H1 (cell line): Measurements from ENCODE around the gene AK5. TPM values are rescaled to one million over a fixed set of nuclear protein-coding genes. Genes with fewer than 3 reads are reported as not detected.

ENCODE experiments used
- CTCF ChIA-PET: fragments of 300-600 bp; sonication (Branson Sonifier 250); formaldehyde crosslinking; loops from one replicate; lab custom pipeline; 2021; ENCODE audit not compliant: partially characterized antibody; lab: Charles Lee
- POLR2A ChIA-PET: fragments of 300-600 bp; sonication (Branson Sonifier 250); formaldehyde crosslinking; loops from one replicate; lab custom pipeline; 2021; ENCODE audit warnings: inconsistent platforms; ENCODE audit not compliant: partially characterized antibody; lab: Charles Lee
- DNase-seq, 2 experiments: peaks; one replicate each; pipeline versions ENCODE4 v3.0.0 to v3.0.0-alpha.2; 2010 to 2022; ENCODE audit warnings: low spot score in 2 of 2, low read depth in 1 of 2, mixed read lengths in 1 of 2
- FAIRE-seq: peaks from 2 replicates; lab custom pipeline; 2011; peaks lifted over from hg19 to GRCh38; lab: Jason Lieb, UNC
- H2AFZ ChIP-seq: 2 replicates; pipeline ENCODE4 v1.8.1; 2012; ENCODE audit warnings: low read length, inconsistent platforms
- H2AK5ac ChIP-seq: 2 replicates; pipeline ENCODE4 v1.6.1; 2013; ENCODE audit warnings: low read depth, low read length
- H2BK120ac ChIP-seq: replicated peaks from 2 replicates; pipeline ENCODE3; 2013; ENCODE audit warnings: low read depth, low read length, inconsistent platforms
- H2BK12ac ChIP-seq: 2 replicates; pipeline ENCODE4 v1.6.1; 2013; ENCODE audit warnings: low read depth, low read length
- H2BK15ac ChIP-seq: 2 replicates; pipeline ENCODE4 v1.6.1; 2013; ENCODE audit warnings: low read length
- H2BK20ac ChIP-seq: 2 replicates; pipeline ENCODE4 v1.6.1; 2013; ENCODE audit warnings: low read length
- H2BK5ac ChIP-seq: 2 replicates; pipeline ENCODE4 v1.6.1; 2013; ENCODE audit warnings: low read depth, low read length
- H3K14ac ChIP-seq: 2 replicates; pipeline ENCODE4 v1.6.1; 2013; ENCODE audit warnings: inconsistent platforms; ENCODE audit not compliant: insufficient read length
- H3K18ac ChIP-seq: 2 replicates; pipeline ENCODE4 v1.6.1; 2013; ENCODE audit warnings: low read length; ENCODE audit errors: extremely low read depth
- H3K23ac ChIP-seq: 2 replicates; pipeline ENCODE4 v1.6.1; 2013; ENCODE audit warnings: inconsistent platforms; ENCODE audit not compliant: insufficient read length
- H3K23me2 ChIP-seq: 2 replicates; pipeline ENCODE4 v1.6.1; 2013; ENCODE audit warnings: low read depth, low read length
- H3K27ac ChIP-seq: 2 replicates; pipeline ENCODE4 v1.6.1; 2011; ENCODE audit warnings: low read depth, low read length, inconsistent platforms
- H3K27me3 ChIP-seq, 4 experiments: replicated peaks in 1 of 4; 1 replicate in 1 of 4; 2 replicates in 3 of 4; pipeline versions ENCODE4 v1.6.1 to v1.8.1; 2011 to 2013; ENCODE audit warnings: low read length in 3 of 4, mild to moderate bottlenecking in 3 of 4, inconsistent platforms in 2 of 4, mixed read lengths in 2 of 4, moderate library complexity in 1 of 4; ENCODE audit not compliant: control insufficient read depth in 3 of 4, insufficient read depth in 3 of 4; ENCODE audit errors: extremely low read depth in 1 of 4
- H3K36me3 ChIP-seq, 4 experiments: 2 replicates each; pipeline versions ENCODE4 v1.6.1 to v1.8.1; 2011 to 2013; ENCODE audit warnings: mild to moderate bottlenecking in 4 of 4, low read length in 3 of 4, moderate library complexity in 2 of 4, control low read depth in 1 of 4, inconsistent platforms in 1 of 4; ENCODE audit not compliant: insufficient read depth in 4 of 4, control insufficient read depth in 2 of 4
- H3K4ac ChIP-seq: replicated peaks from 2 replicates; pipeline ENCODE3; 2013; ENCODE audit warnings: low read length, low read depth, mixed read lengths, inconsistent platforms; ENCODE audit not compliant: insufficient read length
- H3K4me1 ChIP-seq, 4 experiments: replicated peaks in 1 of 4; 1 replicate in 1 of 4; 2 replicates in 3 of 4; pipeline versions ENCODE4 v1.6.1 to v1.8.1; 2011 to 2013; ENCODE audit warnings: low read length in 3 of 4, inconsistent platforms in 2 of 4, mixed read lengths in 1 of 4; ENCODE audit not compliant: insufficient read depth in 4 of 4, control insufficient read depth in 3 of 4
- H3K4me2 ChIP-seq, 2 experiments: 2 replicates each; pipeline versions ENCODE4 v1.6.1 to v1.8.1; 2011 to 2013; ENCODE audit warnings: low read depth in 2 of 2, low read length in 2 of 2, control low read depth in 1 of 2, inconsistent platforms in 1 of 2, mild to moderate bottlenecking in 1 of 2; ENCODE audit not compliant: insufficient read depth in 1 of 2
- H3K4me3 ChIP-seq, 4 experiments: fragments of 200-600, 300-600 bp in 1 of 4; sonication (generic), shearing (Covaris generic), sonication (Bioruptor Twin) in 1 of 4; 2 replicates each; pipeline versions ENCODE4 v1.5.1 to v1.8.1; 2011 to 2016; ENCODE audit warnings: low read length in 4 of 4, low read depth in 3 of 4, control low read depth in 2 of 4, inconsistent platforms in 2 of 4, mild to moderate bottlenecking in 2 of 4, mixed read lengths in 1 of 4, moderate library complexity in 1 of 4; ENCODE audit not compliant: insufficient read depth in 2 of 4; ENCODE audit errors: extremely low read depth in 1 of 4
- H3K56ac ChIP-seq: replicated peaks from 2 replicates; pipeline ENCODE3; 2013; ENCODE audit warnings: low read depth, mild to moderate bottlenecking, mixed read lengths, low read length, inconsistent platforms; ENCODE audit not compliant: insufficient read length
- H3K79me1 ChIP-seq: 2 replicates; pipeline ENCODE4 v1.6.1; 2013; ENCODE audit warnings: low read depth, low read length, control low read depth
- H3K79me2 ChIP-seq, 2 experiments: 2 replicates each; pipeline versions ENCODE4 v1.6.1 to v1.8.1; 2012 to 2013; ENCODE audit warnings: low read length in 2 of 2, mild to moderate bottlenecking in 2 of 2, inconsistent platforms in 1 of 2; ENCODE audit not compliant: insufficient read depth in 2 of 2, control insufficient read depth in 1 of 2
- H3K9ac ChIP-seq, 4 experiments: replicated peaks in 1 of 4; 1 replicate in 1 of 4; 2 replicates in 3 of 4; pipeline versions ENCODE4 v1.6.1 to v1.8.1; 2011 to 2013; ENCODE audit warnings: low read depth in 3 of 4, low read length in 3 of 4, control low read depth in 2 of 4, mild to moderate bottlenecking in 2 of 4, moderate library complexity in 2 of 4, inconsistent platforms in 1 of 4; ENCODE audit errors: extremely low read depth in 1 of 4
- H3K9me3 ChIP-seq, 2 experiments: 2 replicates each; pipeline versions ENCODE4 v1.6.1 to v1.8.1; 2012 to 2013; ENCODE audit warnings: mild to moderate bottlenecking in 2 of 2, moderate library complexity in 2 of 2, control low read depth in 1 of 2, inconsistent platforms in 1 of 2, low read depth in 1 of 2, low read length in 1 of 2, mixed read lengths in 1 of 2; ENCODE audit not compliant: insufficient read depth in 2 of 2
- H4K20me1 ChIP-seq, 2 experiments: replicated peaks in 1 of 2; 2 replicates each; pipeline versions ENCODE3 to v1.8.1; 2011 to 2013; ENCODE audit warnings: inconsistent platforms in 2 of 2, low read length in 2 of 2, mild to moderate bottlenecking in 1 of 2; ENCODE audit not compliant: insufficient read depth in 2 of 2, control insufficient read depth in 1 of 2
- H4K5ac ChIP-seq: 2 replicates; pipeline ENCODE4 v1.6.1; 2013; ENCODE audit warnings: low read length, low read depth, mixed read lengths, inconsistent platforms; ENCODE audit not compliant: insufficient read length
- H4K8ac ChIP-seq: 2 replicates; pipeline ENCODE4 v1.8.0; 2013; ENCODE audit warnings: mild to moderate bottlenecking, moderate library complexity, low read length, inconsistent platforms; ENCODE audit not compliant: insufficient read depth; ENCODE audit errors: extremely low read depth
- H4K91ac ChIP-seq: replicated peaks from 2 replicates; pipeline ENCODE3; 2013; ENCODE audit warnings: low read length, mixed read lengths, inconsistent platforms; ENCODE audit not compliant: insufficient read length
- ASH2L ChIP-seq: fragments of 200-600, 300-600 bp; sonication (generic); IDR thresholded peaks from one replicate; pipeline ENCODE4 v1.7.1; 2017; ENCODE audit warnings: low read length
- BCL11A ChIP-seq, 2 experiments: IDR thresholded peaks; one replicate each; pipeline ENCODE4 v1.6.1; 2011; ENCODE audit warnings: low read depth in 2 of 2, low read length in 2 of 2, mild to moderate bottlenecking in 2 of 2
- CEBPB ChIP-seq: IDR thresholded peaks from 2 replicates; pipeline ENCODE4 v1.6.1; 2012; ENCODE audit warnings: low read depth, low read length
- E2F6 ChIP-seq: IDR thresholded peaks from 2 replicates; pipeline ENCODE4 v1.6.1; 2012; ENCODE audit warnings: inconsistent platforms
- EGR1 ChIP-seq: IDR thresholded peaks from 2 replicates; pipeline ENCODE4 v1.6.1; 2011; ENCODE audit warnings: low read depth, low read length, borderline replicate concordance
- EZH2 ChIP-seq: fragments of 200-600 bp; sonication (generic); IDR thresholded peaks from 2 replicates; pipeline ENCODE4 v1.7.1; 2012; ENCODE audit warnings: low read depth, mild to moderate bottlenecking, moderate library complexity, low read length, inconsistent platforms; ENCODE audit not compliant: severe bottlenecking
- FOSL1 ChIP-seq: IDR thresholded peaks from 2 replicates; pipeline ENCODE4 v1.6.1; 2011; ENCODE audit warnings: mild to moderate bottlenecking, low read depth, low read length, moderate library complexity; ENCODE audit not compliant: insufficient read depth
- KDM5A ChIP-seq: fragments of 200-600 bp; IDR thresholded peaks from 2 replicates; pipeline ENCODE4 v1.7.1; 2012; ENCODE audit warnings: mild to moderate bottlenecking, low read length, inconsistent platforms, mixed read lengths
- POU5F1 ChIP-seq: IDR thresholded peaks from 2 replicates; pipeline ENCODE4 v1.6.1; 2011; ENCODE audit warnings: low read depth, mild to moderate bottlenecking, low read length, moderate library complexity
- RFX5 ChIP-seq: IDR thresholded peaks from 2 replicates; pipeline ENCODE4 v1.6.1; 2011; ENCODE audit warnings: low read depth, low read length, improper control_type of control experiment, borderline replicate concordance
- SAP30 ChIP-seq: fragments of 300-600 bp; sonication (generic); IDR thresholded peaks from 2 replicates; pipeline ENCODE4 v1.7.1; 2012; ENCODE audit warnings: low read length, moderate library complexity, mild to moderate bottlenecking, inconsistent platforms; ENCODE audit not compliant: insufficient read depth, insufficient replicate concordance
- SIN3A ChIP-seq, 2 experiments: IDR thresholded peaks in 1 of 2; conservative IDR thresholded peaks in 1 of 2; 2 replicates each; pipeline ENCODE4 v1.6.1; 2011 to 2012; ENCODE audit warnings: low read length in 2 of 2, improper control_type of control experiment in 1 of 2, low read depth in 1 of 2, mild to moderate bottlenecking in 1 of 2
- SRF ChIP-seq: IDR thresholded peaks from 2 replicates; pipeline ENCODE4 v1.6.1; 2011; ENCODE audit warnings: mild to moderate bottlenecking, low read depth, low read length, moderate library complexity
- TAF7 ChIP-seq: optimal IDR thresholded peaks from 2 replicates; pipeline ENCODE3; 2011; ENCODE audit warnings: low read depth, mild to moderate bottlenecking, inconsistent platforms, low read length, moderate library complexity, borderline replicate concordance
- ZNF274 ChIP-seq: IDR thresholded peaks from 2 replicates; pipeline ENCODE4 v1.7.0; 2012; ENCODE audit warnings: low read length, borderline replicate concordance; ENCODE audit errors: extremely low read depth
- polyA plus RNA-seq, 7 experiments: library from polyadenylated mRNA; depleted of rRNA in 3 of 7; stranded (reverse) in 5 of 7; unstranded in 2 of 7; fragments of >200 nt in 5 of 7; fragments of 200-250 nt in 2 of 7; gene quantifications; 1 replicate in 5 of 7; 2 replicates in 1 of 7; 4 replicates in 1 of 7; pipeline versions ENCODE4 v1.2.1 to v1.2.3, GENCODE V29; 2011 to 2013; ENCODE audit warnings: missing spikeins in 2 of 7, mixed read lengths in 2 of 7
- total RNA-seq: library from RNA; stranded (reverse); fragmentation: NEBNext Ultra II Directional; extraction: Animal tissue kit (Norgen Biotek cat#: 25700); gene quantifications from 2 replicates; pipeline ENCODE4 v1.2.1, GENCODE V29; 2021

Gene AK5
- total and polyA plus RNA-seq, 2 of the 8 experiments (the other 6 are each of a cell fraction or from before 2014, with no cell fraction given): 2.0 to 7.1 TPM

DNA sequence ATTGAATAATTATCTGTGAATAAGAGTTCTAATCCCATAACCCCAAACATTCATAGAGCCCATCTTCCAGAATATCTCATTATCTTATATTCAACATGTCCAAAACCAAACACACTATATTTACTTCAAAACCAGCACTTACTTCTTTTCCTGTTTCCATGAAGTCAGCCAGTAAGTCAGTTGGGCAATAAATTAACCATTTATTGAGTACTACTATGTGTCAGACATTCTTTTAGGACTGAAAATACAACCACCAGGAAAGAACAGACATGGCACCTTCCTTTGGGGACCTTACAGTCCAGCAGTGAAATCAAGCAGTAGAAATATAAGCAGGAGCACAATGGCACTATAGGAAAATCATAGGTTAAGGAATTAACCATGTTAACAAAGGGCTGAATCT, 8.8 kb downstream of the AK5 start:
- Histone ChIP-seq H3K18ac (no peak overlapping the region), H3K23ac (no peak overlapping the region), H3K4me2 (no peak overlapping the region), H3K27me3 (no peaks in the 10 kb centered on the region), H3K9me3 (no peaks in the 10 kb centered on the region), H3K4me3 (no peak overlapping the region), H3K36me3 (no peaks in the 10 kb centered on the region), H3K27ac (no peak overlapping the region), H2BK20ac (no peak overlapping the region), H2BK5ac (no peak overlapping the region), H3K23me2 (no peaks in the 10 kb centered on the region), H3K56ac (no peak overlapping the region), H4K20me1 (no peaks in the 10 kb centered on the region), H3K14ac (no peak overlapping the region), H4K5ac (no peak overlapping the region), H2AFZ (no peak overlapping the region), H2BK120ac (no peak overlapping the region), H2BK15ac (no peak overlapping the region), H3K4me1 (no peaks in the 10 kb centered on the region), H2AK5ac (no peak overlapping the region), H3K79me2 (no peaks in the 10 kb centered on the region), H3K4ac (no peak overlapping the region), H3K79me1 (no peaks in the 10 kb centered on the region), H4K91ac (no peak overlapping the region), H4K8ac (no peak overlapping the region), H2BK12ac (no peak overlapping the region), H3K9ac (no peak overlapping the region)
- no peak for DNase-seq
- CTCF ChIA-PET: no interaction called here
- FAIRE-seq: no peak
- POLR2A ChIA-PET: no interaction called here
- no peak for TF ChIP-seq EGR1
- TF ChIP-seq KDM5A: no peak
- no peak for TF ChIP-seq SIN3A (conservative IDR thresholded peaks at IDR 0.05 in 1 of 2, IDR thresholded peaks at IDR 0.05 in 1 of 2; ENCODE audit: low read depth in 1 of 2, low read length in 2 of 2)
- no peak for TF ChIP-seq FOSL1
- TF ChIP-seq POU5F1: no peak
- TF ChIP-seq BCL11A (IDR thresholded peaks at IDR 0.05; ENCODE audit: low read depth in 2 of 2, low read length in 2 of 2): no peak
- no peak for TF ChIP-seq RFX5
- no peak for TF ChIP-seq SAP30
- no peak for TF ChIP-seq EZH2
- TF ChIP-seq E2F6: no peak
- TF ChIP-seq TAF7: no peak
- no peak for TF ChIP-seq ZNF274
- TF ChIP-seq ASH2L: no peak
- TF ChIP-seq SRF: no peak
- TF ChIP-seq CEBPB: no peak
